Coronary artery (tissue), 2 donors: Measurements from ENCODE around the gene PADI1.

Experiments
- DNase-seq: peaks from one replicate; pipeline ENCODE4 v3.0.0-alpha.2; 2017; ENCODE audit warnings: low spot score
- H3K27ac ChIP-seq, 2 donors: fragments of 200-600 bp; sonication (generic); one replicate each; pipeline ENCODE4 v1.5.1; 2016 to 2019
- H3K4me3 ChIP-seq: fragments of 200-600 bp; sonication (generic); 2 replicates; pipeline ENCODE4 v1.5.1; 2016; ENCODE audit warnings: mild to moderate bottlenecking, moderate library complexity
- TF ChIP-seq, protein P1 (sequence below): fragments of 200-600 bp; sonication (generic); IDR thresholded peaks from one replicate; pipeline ENCODE4 v1.5.1; 2019; ENCODE audit warnings: antibody characterized with exemption

PADI1 gene

DNA sequence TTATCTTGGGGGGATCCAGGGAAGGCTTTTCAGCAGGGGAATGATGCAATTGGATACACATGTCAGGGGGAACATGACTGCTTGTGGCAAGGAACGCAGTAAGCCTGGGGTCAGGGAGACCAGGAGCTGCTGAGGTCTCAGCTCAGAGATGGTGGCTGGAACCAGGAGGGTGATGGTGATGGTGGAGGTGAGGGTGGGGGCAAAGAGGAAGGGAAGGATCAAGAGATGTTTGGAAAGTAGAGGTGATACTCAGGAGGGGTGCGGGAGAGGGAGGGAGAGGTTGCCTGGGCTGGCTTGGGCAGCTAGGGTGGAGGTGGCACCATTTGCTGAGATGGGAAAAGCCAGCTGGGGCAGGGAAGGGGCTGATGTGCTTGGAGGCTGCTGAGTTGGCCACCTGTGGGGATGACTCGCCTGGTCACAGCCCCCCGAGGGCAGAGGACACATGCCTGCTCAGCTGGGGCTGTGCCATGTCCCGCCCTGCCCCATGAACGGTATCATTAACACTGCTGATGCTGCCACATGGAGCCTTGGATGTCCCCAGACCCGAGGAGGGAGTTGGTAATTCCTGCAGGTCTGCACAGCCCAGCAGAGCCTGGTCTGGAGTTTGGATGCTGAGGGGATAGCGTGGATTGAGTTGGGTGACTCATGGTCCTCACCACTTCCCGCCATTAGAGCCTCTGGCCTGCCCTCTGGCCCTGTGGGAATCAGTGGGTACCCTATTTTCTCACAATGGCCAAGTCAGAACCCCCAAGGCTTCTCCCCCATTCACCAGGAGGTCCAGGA is 6.3 kb upstream of the PADI1 start:
- Histone ChIP-seq H3K4me3 (no peak overlapping the region), H3K27ac (no peak overlapping the region)
- TF ChIP-seq, protein P1, sequence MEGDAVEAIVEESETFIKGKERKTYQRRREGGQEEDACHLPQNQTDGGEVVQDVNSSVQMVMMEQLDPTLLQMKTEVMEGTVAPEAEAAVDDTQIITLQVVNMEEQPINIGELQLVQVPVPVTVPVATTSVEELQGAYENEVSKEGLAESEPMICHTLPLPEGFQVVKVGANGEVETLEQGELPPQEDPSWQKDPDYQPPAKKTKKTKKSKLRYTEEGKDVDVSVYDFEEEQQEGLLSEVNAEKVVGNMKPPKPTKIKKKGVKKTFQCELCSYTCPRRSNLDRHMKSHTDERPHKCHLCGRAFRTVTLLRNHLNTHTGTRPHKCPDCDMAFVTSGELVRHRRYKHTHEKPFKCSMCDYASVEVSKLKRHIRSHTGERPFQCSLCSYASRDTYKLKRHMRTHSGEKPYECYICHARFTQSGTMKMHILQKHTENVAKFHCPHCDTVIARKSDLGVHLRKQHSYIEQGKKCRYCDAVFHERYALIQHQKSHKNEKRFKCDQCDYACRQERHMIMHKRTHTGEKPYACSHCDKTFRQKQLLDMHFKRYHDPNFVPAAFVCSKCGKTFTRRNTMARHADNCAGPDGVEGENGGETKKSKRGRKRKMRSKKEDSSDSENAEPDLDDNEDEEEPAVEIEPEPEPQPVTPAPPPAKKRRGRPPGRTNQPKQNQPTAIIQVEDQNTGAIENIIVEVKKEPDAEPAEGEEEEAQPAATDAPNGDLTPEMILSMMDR, result no peak
- DNase-seq, result peak; percentile 66

DNA sequence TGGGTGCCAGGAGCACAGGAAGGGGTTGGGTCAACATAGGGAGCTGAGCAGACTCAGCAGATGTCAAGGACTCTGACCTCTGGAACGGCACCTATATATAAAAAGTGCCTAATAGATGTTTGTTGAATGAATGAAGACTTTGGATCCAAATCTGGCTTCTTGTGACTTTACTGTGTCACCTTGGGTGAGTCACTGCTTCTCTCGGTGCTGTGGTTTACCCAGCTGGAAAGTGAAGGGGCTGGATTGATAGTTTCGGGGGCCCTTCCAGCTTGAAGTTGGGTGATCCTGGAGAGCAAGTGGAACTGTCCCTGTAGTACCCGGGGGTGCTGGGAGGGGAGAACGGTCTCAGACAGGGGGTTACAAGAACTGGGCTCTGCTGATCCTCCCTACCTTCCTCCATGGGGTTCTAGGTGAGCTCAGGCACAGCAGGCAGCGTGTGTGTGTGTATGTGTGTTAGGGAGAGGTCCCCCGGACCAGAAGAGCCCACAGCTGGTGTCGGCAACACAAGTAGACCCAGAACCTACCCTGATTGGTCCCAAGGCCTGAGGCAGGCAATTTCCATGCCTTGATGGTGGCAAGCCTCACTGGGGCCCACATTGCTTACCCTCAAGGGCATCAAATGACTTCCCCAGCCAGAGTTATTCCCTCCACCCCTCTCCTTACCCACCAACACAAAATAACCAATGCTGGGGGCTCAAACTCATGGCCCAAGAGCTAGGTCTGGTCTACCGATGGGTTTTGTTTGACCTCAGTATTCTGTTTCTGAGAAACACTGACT is 5.5 kb upstream of the PADI1 start:
- Histone ChIP-seq H3K27ac (no peak overlapping the region), H3K4me3 (no peak overlapping the region)
- TF ChIP-seq, protein P1, result no peak
- peak; percentile 57 for DNase-seq

DNA sequence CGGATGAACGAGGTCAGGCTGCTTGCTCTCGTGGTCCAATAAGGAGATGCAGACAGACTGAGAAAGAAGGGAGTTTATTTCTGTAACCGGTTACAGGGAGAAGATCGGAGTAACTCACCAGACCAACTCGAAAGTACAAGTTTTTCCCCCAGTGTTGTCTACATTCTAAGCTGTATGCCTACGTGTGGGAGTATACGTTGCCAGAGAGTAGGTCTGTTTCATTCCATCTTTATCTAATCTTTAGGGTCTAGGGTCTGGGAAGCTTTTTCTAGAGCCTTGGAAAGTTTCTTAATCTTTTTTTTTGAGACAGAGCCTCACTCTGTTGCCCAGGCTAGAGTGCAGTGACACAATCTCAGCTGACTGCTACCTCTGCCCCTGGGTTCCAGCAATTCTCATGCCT is 4.7 kb upstream of the PADI1 start:
- no peak overlapping the region for H3K27ac ChIP-seq
- H3K4me3 ChIP-seq, result no peak overlapping the region
- DNase-seq, result peak; percentile 1
- TF ChIP-seq, protein P1, result no peak

DNA sequence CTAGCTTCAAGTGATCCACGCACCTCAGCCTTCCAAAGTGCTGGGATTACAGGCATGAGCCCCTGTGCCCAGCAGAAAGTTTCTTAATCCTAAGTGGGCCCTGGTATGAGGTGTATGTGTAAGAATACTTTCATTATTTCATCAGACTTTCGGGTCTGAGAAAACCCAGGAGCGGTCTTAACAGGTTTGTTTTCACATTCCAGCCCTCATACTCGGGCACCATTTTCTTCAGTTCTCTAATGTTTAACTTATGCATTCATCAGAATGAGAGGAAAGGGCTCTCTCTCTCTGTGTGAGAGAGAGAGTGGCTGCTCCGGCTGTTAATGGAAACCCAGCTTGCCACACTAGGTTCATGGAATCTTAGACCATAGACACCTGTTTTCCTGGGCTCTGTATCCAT is 4.2 kb upstream of the PADI1 start:
- peak; percentile 4 for DNase-seq
- Histone ChIP-seq H3K27ac (no peak overlapping the region), H3K4me3 (no peak overlapping the region)
- TF ChIP-seq, protein P1, result no peak

DNA sequence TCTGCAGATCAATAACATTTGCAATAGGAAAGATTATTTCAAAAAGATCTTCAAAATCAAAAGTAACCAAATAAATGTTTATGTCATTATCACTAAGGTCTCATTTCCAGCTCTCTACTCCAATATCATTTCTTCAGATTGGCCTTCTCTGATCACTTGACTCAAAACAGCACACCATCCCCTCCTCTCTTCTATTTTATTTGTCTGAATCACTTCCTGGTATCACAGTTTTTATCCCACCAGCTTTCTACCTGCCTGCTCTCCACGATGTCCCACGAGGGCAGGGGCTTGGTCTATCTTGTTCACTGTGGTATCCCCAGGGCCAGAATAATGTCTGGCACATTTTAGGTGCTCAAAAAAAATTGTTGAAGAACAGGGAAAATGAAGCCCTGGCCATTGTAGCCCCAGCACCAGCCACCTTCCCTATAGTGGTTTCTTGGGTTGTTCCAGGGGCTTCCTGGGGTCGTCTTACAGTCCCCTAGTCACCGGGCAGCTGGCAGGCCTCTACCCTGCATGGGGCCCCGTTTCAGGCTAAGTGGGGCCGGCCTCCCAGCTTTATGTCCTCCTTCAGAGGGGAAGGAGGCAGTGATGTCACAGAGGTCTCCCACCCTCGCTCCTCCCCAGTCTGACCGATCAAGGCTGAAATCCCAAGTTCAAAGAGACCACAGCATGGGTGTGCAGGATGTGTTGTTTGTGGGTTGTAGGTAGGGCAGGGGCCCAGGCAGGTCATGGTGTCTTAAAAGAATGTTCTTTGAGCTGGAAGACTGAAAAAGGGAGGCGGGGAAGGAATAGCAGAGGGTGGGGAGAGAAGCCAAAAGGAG is 3.5 kb upstream of the PADI1 start:
- TF ChIP-seq, protein P1, result no peak

DNA sequence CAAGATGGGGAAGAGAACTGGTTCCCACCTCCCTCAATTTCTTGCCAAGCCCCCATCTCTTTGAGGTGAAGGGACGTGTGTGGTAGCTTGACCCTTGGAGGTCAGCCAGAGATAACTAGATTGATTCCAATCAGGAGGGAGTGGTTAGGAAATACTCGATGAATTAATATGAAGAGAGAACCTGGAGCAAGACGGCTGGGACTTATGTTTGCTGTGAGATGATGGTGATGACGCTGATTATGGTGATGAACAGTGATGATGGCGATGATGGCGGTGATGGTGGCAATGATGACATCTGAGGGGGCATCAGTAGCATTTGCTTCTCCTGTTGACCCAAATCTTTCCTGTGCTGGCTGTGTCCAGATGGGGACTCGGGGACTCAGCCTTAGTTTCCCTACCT is 724 bp downstream of the PADI1 start:
- TF ChIP-seq, protein P1, result no peak
- Histone ChIP-seq H3K4me3 (no peak overlapping the region), H3K27ac (no peak overlapping the region)
- no peak for DNase-seq

More for the DNA sequence above, 3.5 kb upstream of the PADI1 start:
- peak; percentile 60 for DNase-seq
- no peak overlapping the region for H3K27ac ChIP-seq
- H3K4me3 ChIP-seq, result no peak overlapping the region
